Measurements from ENCODE around the gene NT5C1A.

NT5C1A gene

DNA sequence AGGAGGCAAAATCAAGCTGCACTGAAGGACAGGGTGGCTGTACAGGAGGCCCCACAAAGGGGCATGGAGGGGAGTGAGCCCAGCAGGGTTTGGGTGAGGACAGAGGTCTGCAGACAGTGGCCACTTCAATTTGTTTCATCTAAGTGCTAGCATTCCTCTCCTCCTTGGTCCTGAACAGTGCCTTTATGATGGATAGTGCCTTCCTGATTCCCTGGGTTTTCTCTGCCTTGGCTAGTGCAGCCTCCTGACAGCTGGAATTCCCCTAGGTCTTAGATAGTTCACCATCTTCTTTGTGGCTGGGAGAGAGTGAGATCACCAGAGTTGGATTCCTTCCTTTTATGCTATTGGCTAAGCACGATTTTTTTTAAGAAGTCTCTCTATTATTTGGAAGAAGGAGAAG, 23.1 kb upstream of the NT5C1A start:
- H3K4me3 Mint-ChIP-seq, result no peak overlapping the region
- peaks cover 51% of the 10 kb centered on the region for H3K27me3 Mint-ChIP-seq (ENCODE audit: low read depth)
- peaks cover 2% of the 10 kb centered on the region for H3K36me3 Mint-ChIP-seq (ENCODE audit: low read depth)
- peaks cover 24% of the 10 kb centered on the region for H3K4me1 Mint-ChIP-seq (ENCODE audit: low read depth)
- H3K27ac Mint-ChIP-seq, result no peak overlapping the region
- H3K9me3 Mint-ChIP-seq, result no peaks in the 10 kb centered on the region

DNA sequence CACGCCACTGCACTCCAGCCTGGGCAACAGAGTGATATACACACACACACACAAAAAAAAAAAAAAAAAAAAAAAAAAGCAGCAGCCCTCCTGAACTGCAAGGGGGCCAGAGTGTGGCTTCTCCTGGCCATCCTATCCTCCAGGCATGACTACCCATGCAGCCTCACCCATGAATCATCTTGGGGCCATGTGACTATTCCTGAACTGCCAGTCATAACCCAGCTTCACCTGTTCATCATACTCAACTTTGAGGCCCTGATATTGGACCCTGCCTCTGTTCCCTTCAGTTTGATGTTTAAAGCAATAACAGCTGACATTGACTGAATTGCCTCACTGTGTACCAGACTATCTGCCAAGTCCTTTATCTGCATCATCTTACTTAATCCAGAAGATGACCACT, 22.1 kb upstream of the NT5C1A start:
- Mint-ChIP-seq H3K9me3 (no peaks in the 10 kb centered on the region), H3K27ac (no peak overlapping the region), H3K4me1 (ENCODE audit: low read depth) (peaks cover 25% of the 10 kb centered on the region), H3K4me3 (no peak overlapping the region), H3K27me3 (ENCODE audit: low read depth) (peaks cover 54% of the 10 kb centered on the region), H3K36me3 (ENCODE audit: low read depth) (peaks cover 2% of the 10 kb centered on the region)

DNA sequence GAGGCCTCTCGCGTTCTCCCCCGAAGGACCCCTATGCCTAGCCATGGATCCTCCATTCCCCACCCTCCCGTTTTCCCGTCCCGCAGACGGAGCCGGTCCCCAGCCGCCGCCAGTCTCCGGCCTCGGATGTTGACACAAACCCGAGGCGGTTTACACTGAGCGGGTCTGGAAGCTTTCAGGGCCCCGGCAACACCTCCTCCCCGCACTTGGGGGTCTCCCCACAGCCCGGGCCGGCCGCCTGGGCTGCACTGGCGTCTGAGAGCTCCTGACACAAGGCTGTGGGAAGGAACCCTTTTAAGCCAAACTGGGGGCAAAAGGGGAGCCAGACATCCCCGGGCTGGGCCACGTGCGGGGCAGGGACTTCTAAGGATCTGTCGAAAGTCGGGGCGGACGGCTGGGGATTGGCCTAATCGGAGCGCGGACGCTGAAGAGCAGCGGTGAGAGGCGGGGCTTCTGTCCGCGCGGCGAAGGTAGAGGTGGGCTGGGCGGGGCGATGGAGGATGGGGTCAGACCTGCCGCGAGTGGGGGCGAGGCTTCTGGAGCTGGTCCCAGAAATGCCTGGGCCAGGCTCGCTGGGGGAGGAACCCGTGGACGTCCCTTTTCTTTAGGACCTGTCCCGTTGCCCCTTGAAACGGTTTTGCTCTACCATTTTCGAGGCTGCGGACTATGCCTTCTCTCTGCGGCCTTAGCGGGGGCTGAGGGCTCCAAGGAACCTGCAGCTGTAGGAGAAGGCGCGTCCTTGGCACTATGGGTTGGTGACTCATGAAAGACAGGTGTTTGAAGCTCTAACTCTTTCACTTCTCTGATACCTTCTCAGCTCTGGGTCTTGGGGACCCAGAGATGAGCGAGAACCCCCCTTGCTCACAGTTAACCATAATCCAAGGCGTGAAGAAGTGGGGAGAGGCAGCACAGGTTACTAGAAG, 20.5 kb upstream of the NT5C1A start:
- peaks cover 56% of the 10 kb centered on the region for H3K27me3 Mint-ChIP-seq (ENCODE audit: low read depth)
- peaks cover 2% of the 10 kb centered on the region for H3K36me3 Mint-ChIP-seq (ENCODE audit: low read depth)
- peak overlapping the region; percentile 39 for H3K4me3 Mint-ChIP-seq
- H3K27ac Mint-ChIP-seq, result peak overlapping the region; percentile 5
- peaks cover 25% of the 10 kb centered on the region for H3K4me1 Mint-ChIP-seq (ENCODE audit: low read depth)
- H3K9me3 Mint-ChIP-seq, result no peaks in the 10 kb centered on the region

DNA sequence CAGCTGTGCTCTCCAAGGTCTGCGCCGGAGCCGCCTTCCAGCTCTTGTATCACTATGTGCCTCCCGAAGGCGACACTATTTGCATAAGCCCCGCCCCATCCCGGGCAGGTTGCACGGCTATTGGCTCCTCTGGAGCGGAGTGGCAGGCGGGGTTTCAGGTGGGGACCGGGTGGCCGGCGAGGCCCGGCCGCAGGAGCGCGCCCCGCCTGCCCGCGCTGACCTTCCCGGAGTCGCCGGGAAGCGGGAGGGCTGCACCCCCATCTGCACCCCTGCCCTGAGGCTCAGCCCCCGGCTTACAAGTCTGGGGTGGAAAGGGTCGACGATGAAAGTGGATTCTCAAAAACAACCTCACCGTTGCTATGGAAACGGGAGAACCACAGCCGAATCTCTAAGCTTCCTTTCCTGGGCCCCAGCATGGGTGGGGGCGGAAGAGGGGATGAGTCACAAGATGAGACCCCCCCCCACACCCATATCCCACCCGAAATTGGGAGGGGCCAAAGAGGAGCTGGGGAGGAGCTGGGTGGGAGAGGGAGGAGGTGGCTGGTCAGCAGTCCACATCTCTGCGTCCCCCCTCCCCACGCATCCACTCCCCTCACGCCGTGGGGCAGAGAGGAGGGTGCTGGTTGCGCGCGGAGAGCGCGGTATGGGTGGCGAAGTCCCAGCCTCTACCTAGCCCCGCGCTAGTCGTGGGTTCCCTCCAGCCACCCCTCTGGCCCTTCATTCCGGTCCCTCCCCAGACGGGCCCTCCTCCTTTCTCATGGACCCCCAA, 19.7 kb upstream of the NT5C1A start, which contains the start of gene HPCAL4:
TSS of gene HPCAL4 (minus strand) at position 51 of the 769 bp plus-strand sequence. CDS start 6,830 bp downstream, outside the sequence.
- Mint-ChIP-seq H3K4me1 (ENCODE audit: low read depth) (peaks cover 25% of the 10 kb centered on the region), H3K36me3 (ENCODE audit: low read depth) (peaks cover 2% of the 10 kb centered on the region), H3K27ac (peak within 1 kb of the TSS; percentile 60), H3K9me3 (no peaks in the 10 kb centered on the region), H3K27me3 (ENCODE audit: low read depth) (peaks cover 50% of the 10 kb centered on the region), H3K4me3 (peak within 1 kb of the TSS; percentile 82)

DNA sequence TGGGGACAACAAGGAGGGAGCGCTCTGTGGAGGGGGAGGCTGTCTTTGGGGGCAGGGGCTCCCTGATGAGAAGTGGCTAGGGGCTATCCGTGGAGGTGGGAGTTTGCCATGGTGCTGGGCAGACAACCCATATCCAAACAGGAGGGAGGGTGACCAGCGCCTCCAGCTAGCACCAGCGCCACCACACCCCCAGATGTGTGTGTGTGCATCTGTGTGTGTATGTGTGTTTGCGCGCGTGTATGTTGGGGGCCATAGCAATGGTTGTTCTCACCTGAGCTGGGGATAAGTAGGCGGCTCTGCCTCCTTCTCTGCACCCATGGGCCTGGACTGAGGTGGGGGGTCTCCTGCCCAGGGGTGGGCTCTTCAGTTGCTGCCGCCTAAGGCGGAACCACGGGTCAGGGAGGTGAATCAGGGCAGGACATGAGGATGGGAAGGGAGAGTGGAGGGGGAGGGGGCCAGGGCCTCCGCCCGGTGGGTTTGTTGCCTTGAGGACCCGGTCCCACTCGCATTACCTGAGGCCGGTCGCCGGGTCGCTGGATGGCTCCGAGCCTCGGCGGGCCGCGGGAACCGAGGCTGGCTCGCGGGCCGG, 19.0 kb upstream of the NT5C1A start:
- no peaks in the 10 kb centered on the region for H3K9me3 Mint-ChIP-seq
- peaks cover 51% of the 10 kb centered on the region for H3K27me3 Mint-ChIP-seq (ENCODE audit: low read depth)
- peaks cover 25% of the 10 kb centered on the region for H3K4me1 Mint-ChIP-seq (ENCODE audit: low read depth)
- H3K27ac Mint-ChIP-seq, result peak overlapping the region; percentile 60
- peak overlapping the region; percentile 82 for H3K4me3 Mint-ChIP-seq
- peaks cover 2% of the 10 kb centered on the region for H3K36me3 Mint-ChIP-seq (ENCODE audit: low read depth)

DNA sequence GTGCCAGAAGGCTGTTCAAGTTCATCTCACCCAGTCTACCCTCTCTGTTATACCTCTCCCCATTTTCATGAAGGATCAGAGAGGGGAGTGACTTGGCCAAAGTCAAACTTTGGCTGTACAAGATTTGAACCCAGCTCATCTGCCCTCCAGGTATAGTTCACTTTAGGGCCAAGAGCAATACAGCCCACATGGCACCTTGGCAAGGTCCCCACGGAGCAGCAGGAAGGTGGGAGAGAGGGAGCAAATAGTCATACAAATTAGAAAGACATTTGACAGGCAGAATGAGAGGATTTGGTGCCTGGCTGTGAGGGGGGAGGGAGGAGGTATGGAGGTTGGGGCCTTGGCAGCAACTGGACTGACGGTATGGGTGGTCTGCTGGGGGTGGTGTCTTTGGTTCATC, 18.3 kb upstream of the NT5C1A start:
- Mint-ChIP-seq H3K27me3 (ENCODE audit: low read depth) (peaks cover 49% of the 10 kb centered on the region), H3K9me3 (no peaks in the 10 kb centered on the region), H3K36me3 (ENCODE audit: low read depth) (peaks cover 2% of the 10 kb centered on the region), H3K4me3 (peak overlapping the region; percentile 82), H3K27ac (peak overlapping the region; percentile 42), H3K4me1 (ENCODE audit: low read depth) (peaks cover 24% of the 10 kb centered on the region)

DNA sequence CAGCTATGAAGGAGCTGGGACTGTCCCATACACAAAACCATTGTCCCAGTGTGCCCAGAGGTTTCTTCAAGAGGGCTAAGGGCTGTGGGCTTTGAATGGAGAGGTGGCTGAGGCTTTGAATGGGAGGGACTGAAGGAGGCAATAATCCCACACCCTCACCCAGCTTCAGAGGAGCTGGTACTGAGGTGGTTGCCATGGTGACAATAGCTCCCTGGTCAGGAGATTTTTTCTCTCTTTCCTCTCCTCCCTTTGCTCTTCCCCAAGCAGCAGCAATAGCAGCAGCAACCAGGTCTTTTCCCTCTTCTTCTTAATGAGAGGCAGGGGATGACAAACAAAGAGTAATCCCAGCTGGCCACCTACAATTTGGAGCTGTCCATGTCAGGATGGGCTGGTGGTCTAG, 17.7 kb upstream of the NT5C1A start:
- Mint-ChIP-seq H3K36me3 (ENCODE audit: low read depth) (peaks cover 2% of the 10 kb centered on the region), H3K9me3 (no peaks in the 10 kb centered on the region), H3K4me3 (no peak overlapping the region), H3K27ac (no peak overlapping the region), H3K27me3 (ENCODE audit: low read depth) (peaks cover 51% of the 10 kb centered on the region), H3K4me1 (ENCODE audit: low read depth) (peaks cover 22% of the 10 kb centered on the region)

DNA sequence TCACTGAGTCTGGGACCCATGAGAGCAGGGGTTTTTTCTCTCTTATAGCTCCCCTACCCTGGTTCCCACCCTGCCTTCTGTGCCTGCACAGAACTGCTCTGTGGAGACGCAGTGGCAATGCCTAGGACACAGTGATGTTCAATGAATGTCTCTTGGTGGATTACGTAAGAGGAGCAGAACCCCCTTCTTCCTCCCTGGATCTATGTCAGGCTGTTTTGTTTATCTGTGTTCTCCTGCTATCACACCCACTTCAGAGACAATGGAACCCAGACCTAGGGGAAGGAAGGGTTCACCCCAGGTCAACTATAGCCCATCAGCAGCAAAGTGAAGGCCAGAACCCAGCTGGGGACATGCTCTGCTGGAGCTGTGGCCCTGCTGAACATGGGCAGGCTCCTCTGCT, 17.3 kb upstream of the NT5C1A start:
- Mint-ChIP-seq H3K27ac (no peak overlapping the region), H3K27me3 (ENCODE audit: low read depth) (peaks cover 52% of the 10 kb centered on the region), H3K36me3 (ENCODE audit: low read depth) (peaks cover 2% of the 10 kb centered on the region)

DNA sequence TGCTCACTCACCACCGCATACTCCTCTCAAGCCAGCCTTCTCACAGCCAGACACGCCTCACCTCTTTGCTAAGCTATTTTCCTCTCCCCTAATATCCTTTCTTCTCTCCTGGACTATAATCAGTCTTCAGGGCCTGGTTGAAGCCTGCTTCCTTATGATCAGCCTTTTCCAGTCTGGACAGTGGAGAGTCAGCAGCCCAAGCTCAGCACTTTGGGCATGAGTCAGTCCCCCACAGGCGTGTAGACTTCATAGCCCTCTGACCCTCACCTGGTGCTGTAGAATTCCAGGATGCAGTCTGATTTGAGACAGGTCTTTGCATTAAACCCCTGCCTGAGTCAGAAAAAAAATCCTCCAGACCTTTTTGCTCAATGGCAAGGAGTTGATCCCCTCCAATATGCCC, 16.8 kb upstream of the NT5C1A start:
- Mint-ChIP-seq H3K4me1 (ENCODE audit: low read depth) (peaks cover 16% of the 10 kb centered on the region), H3K27ac (no peak overlapping the region), H3K36me3 (ENCODE audit: low read depth) (peaks cover 2% of the 10 kb centered on the region), H3K9me3 (no peaks in the 10 kb centered on the region), H3K27me3 (ENCODE audit: low read depth) (peaks cover 52% of the 10 kb centered on the region), H3K4me3 (no peak overlapping the region)

More for the DNA sequence above, 17.3 kb upstream of the NT5C1A start:
- Mint-ChIP-seq H3K4me1 (ENCODE audit: low read depth) (peaks cover 18% of the 10 kb centered on the region), H3K9me3 (no peaks in the 10 kb centered on the region), H3K4me3 (no peak overlapping the region)

DNA sequence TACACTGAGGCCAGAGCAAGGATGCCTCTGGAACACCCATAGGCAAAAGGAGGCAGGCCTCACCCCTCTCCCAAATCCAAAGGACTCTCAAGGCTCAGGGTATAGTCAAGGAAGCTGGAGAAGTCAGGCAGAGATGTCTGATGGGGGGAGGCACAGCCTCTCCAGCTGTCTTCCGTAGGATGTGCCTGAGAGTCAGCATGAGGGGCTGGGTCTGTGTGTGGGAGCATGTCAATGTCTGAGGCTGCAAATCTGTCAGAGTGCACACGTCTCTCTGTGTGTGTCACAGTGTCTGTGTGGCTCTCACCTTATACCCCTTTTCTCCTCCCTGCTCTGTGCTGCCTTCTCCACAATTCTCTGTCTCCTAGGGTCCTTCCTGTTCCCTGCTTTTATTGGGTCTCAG, 15.3 kb upstream of the NT5C1A start:
- H3K4me1 Mint-ChIP-seq (ENCODE audit: low read depth), result peaks cover 16% of the 10 kb centered on the region
- H3K27ac Mint-ChIP-seq, result no peak overlapping the region
- H3K9me3 Mint-ChIP-seq, result no peaks in the 10 kb centered on the region
- H3K4me3 Mint-ChIP-seq, result no peak overlapping the region
- H3K36me3 Mint-ChIP-seq (ENCODE audit: low read depth), result peaks cover 2% of the 10 kb centered on the region
- peaks cover 52% of the 10 kb centered on the region for H3K27me3 Mint-ChIP-seq (ENCODE audit: low read depth)

DNA sequence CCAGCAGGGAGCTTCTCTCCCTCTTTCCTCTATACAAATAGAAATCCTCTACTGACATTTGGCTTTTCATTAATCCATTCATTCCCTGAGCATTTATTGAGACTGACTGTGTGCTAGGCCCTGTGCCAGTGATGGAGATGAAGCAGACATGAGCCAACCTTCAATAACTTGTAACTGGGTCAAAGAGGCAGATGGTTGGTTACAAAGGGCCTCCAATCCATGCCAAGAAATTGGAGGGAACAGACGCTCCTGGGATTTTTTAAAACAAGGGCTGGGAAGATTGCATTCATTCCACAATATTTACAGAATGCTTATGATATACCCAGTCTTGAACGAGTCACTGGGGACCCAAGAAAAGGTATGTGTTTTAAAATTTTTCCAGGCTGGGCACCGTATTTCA, 13.2 kb upstream of the NT5C1A start:
- Mint-ChIP-seq H3K4me3 (no peak overlapping the region), H3K27ac (no peak overlapping the region)

DNA sequence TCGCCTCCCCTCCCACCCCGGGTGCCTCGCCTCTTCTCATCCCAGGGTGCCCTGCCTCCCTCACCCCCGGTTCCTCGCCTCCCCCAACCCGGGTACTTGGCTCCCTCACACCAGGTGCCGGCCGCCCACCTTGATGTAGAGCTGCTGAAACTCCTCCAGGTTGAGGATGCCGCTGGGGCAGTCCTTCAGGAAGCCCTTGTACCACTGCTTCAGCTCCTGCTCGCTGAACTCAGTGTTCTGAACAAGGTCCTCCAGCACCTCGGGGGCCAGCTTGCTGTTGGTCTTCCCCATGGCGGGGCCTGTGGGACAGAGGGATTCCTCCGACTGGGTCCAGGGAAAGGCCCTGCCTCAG, 12.4 kb upstream of the NT5C1A start:
- Mint-ChIP-seq H3K27me3 (ENCODE audit: low read depth) (peaks cover 43% of the 10 kb centered on the region), H3K4me1 (ENCODE audit: low read depth) (peaks cover 10% of the 10 kb centered on the region), H3K4me3 (no peak overlapping the region), H3K36me3 (ENCODE audit: low read depth) (no peaks in the 10 kb centered on the region), H3K27ac (no peak overlapping the region), H3K9me3 (no peaks in the 10 kb centered on the region)

More for the DNA sequence above, 13.2 kb upstream of the NT5C1A start:
- Mint-ChIP-seq H3K9me3 (no peaks in the 10 kb centered on the region), H3K4me1 (ENCODE audit: low read depth) (peaks cover 12% of the 10 kb centered on the region), H3K36me3 (ENCODE audit: low read depth) (no peaks in the 10 kb centered on the region), H3K27me3 (ENCODE audit: low read depth) (peaks cover 51% of the 10 kb centered on the region)

DNA sequence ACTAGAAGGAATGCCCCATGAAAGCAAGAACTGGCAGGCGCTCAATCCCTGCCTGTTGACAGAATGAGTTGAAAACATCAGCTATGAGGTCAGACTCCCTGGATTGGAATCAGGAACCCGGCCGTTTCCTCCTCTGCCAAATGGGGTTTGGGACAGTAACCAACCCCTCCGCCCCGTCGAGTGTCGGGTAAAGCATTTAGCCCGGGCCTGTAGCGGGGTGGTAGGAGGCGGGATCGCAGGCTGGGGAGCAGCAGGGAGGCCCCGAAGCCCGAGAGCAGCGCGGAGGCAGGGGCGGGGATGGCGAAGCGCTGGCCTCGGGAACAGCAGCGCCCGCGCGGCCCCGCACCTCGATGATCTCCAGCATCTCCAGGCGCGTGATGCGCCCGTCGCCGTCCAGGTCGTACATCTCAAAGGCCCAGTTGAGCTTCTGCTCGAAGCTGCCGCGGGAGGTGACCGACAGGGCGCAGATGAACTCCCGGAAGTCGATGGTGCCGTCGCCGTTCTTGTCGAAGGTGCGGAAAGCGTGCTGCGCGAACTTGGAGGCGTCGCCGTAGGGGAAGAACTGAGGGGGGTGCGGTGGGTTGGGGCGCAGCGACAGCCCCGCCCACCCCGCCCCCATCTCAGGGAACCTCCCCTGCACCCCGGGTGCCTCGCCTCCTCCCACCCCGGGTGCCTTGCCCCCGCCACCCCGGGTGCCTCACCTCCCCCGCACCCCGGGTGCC, 11.8 kb upstream of the NT5C1A start:
- Mint-ChIP-seq H3K27me3 (ENCODE audit: low read depth) (peaks cover 42% of the 10 kb centered on the region), H3K9me3 (no peaks in the 10 kb centered on the region), H3K4me3 (no peak overlapping the region), H3K4me1 (ENCODE audit: low read depth) (peaks cover 10% of the 10 kb centered on the region), H3K27ac (no peak overlapping the region), H3K36me3 (ENCODE audit: low read depth) (no peaks in the 10 kb centered on the region)

DNA sequence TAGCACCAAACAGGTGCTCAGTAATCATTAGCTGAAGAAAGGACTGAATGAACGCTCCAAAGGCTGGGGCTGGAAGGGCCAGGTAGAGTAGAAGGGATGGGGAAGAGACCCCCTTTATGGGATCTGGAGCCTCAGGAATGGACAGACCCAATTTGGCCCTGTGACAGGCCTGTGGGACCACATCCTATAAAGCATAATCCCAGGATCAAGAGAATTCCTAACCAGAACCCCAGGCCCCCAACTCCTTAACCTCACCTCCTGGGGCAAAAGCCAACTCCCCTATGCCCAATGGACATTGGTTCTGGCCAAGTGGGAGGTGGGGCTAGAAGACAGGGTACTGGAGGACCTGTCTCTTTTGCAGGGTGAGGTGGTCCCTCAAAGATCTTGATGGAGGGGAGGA, 10.1 kb upstream of the NT5C1A start:
- Mint-ChIP-seq H3K4me3 (no peak overlapping the region), H3K36me3 (ENCODE audit: low read depth) (no peaks in the 10 kb centered on the region)

More for the DNA sequence above, 10.1 kb upstream of the NT5C1A start:
- no peaks in the 10 kb centered on the region for H3K9me3 Mint-ChIP-seq
- H3K27me3 Mint-ChIP-seq (ENCODE audit: low read depth), result peaks cover 29% of the 10 kb centered on the region
- H3K4me1 Mint-ChIP-seq (ENCODE audit: low read depth), result peaks cover 10% of the 10 kb centered on the region
- H3K27ac Mint-ChIP-seq, result no peak overlapping the region
